Measurements from ENCODE around the gene MED12L.

Gene MED12L

DNA sequence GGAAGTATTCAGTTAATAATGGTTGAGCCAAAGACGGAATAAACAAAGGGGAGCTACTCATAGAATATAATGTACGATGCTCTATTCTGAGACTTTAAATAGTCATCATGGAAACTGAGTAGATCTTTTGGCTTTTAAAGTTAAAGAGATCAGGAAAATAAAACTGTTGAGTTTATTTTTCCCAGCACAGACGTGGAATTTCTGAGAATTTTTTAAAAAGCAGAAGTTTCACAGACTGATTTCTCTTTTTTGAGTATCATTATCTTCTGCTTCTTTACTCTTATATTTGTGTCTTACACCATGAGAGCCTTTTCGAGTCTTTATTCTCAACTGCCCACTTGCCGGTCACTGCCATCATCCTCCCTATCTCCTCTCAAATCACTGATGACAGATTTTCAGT, 179.7 kb downstream of the MED12L start:
- H3K4me3 ChIP-seq (replicated peaks; ENCODE audit: low read depth, low read length) = no peak overlapping the region
- DNase-seq (ENCODE audit: extremely low read depth, low read depth) = no peak
- TF ChIP-seq, protein P1, sequence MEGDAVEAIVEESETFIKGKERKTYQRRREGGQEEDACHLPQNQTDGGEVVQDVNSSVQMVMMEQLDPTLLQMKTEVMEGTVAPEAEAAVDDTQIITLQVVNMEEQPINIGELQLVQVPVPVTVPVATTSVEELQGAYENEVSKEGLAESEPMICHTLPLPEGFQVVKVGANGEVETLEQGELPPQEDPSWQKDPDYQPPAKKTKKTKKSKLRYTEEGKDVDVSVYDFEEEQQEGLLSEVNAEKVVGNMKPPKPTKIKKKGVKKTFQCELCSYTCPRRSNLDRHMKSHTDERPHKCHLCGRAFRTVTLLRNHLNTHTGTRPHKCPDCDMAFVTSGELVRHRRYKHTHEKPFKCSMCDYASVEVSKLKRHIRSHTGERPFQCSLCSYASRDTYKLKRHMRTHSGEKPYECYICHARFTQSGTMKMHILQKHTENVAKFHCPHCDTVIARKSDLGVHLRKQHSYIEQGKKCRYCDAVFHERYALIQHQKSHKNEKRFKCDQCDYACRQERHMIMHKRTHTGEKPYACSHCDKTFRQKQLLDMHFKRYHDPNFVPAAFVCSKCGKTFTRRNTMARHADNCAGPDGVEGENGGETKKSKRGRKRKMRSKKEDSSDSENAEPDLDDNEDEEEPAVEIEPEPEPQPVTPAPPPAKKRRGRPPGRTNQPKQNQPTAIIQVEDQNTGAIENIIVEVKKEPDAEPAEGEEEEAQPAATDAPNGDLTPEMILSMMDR (IDR thresholded peaks at IDR 0.05; ENCODE audit: low read depth, low read length, missing control alignments) = no peak

DNA sequence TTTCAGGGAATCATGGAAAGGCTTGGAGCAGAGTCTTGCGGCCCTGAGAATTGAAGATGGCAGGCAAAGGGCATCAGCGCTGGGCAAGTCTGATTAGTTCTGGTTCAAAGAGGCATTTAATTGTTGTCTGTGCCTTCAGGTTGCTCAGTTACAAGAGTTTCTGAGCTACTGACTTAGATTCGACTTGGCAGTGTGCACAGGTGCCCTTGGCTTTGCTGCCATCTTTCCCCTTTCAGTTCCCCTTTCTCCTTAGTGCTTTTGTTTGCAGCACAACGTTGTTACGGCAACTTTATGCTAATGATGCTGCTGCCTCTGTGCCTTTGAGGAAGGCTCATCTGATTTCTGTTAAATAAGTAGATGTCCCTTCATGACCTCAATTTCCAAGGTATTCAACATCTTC, 180.4 kb downstream of the MED12L start:
- no peak for DNase-seq (ENCODE audit: extremely low read depth, low read depth)
- H3K4me3 ChIP-seq (replicated peaks; ENCODE audit: low read depth, low read length) = no peak overlapping the region
- TF ChIP-seq, protein P1 (IDR thresholded peaks at IDR 0.05; ENCODE audit: low read depth, low read length, missing control alignments) = no peak

DNA sequence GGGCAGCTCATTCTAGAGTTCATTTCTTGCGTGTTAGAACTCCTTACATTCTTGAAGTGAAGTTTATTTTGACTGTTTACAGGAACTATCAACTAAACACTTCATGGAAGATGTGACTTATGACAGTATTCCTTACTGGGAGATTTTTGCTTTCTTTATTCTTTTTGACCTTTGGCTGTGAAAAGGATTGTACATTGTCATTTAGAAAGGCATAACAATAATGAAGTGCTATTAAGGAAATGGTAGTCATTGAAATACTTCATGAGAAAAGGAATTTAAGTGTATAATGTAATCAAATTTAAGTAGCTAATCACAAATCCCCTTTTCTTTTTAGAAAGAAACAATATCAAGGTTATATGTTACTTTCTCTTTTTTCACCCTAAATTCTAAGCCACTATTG, 181.6 kb downstream of the MED12L start:
- H3K4me3 ChIP-seq (replicated peaks; ENCODE audit: low read depth, low read length) = no peak overlapping the region
- TF ChIP-seq, protein P1 (IDR thresholded peaks at IDR 0.05; ENCODE audit: low read depth, low read length, missing control alignments) = no peak
- DNase-seq (ENCODE audit: extremely low read depth, low read depth) = no peak

DNA sequence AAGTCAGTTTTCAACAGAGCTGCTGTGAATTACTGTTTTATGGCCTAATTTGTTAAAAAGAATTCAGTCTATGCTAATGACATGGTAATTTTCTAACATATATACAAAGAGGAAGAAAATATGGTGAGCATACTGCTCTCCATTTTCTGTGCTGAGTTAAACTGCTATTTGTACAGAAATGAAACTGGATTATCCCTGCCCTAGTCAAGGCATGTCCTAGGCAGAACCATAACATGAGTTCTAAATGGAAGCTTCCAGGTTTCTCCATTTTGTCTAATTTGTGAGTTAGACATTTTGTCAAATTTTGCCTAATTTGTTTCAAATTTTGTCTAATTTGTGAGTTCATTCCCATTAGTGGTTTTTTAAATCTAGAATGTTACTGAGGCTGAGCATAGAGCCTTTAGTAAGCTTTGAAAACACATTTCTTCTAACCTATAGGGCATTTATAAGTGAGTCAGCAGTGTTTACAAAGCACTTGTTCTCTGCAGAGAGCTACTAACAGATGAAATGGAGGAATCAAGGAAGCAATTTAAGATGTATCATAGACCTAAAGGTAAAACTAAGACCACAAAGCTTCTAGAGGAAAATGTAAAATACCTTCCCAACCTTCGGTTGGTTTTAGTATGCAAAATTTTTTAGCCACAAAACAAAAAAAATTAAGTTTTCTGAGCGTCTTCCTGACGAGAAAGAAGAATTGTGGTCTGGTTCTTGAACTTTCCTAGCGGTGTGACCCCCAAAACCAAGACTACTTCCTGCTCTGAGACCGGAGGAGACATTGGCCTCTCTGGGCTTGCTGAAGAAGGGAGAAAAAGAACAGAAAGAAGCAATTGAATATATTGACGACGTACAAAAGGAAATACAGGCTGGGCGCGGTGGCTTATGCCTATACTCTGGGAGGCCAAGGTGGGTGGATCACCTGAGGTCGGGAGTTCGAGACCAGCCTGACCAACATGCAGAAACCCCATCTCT, 183.1 kb downstream of the MED12L start:
- H3K4me3 ChIP-seq (replicated peaks; ENCODE audit: low read depth, low read length) = no peak overlapping the region
- TF ChIP-seq, protein P1 (IDR thresholded peaks at IDR 0.05; ENCODE audit: low read depth, low read length, missing control alignments) = no peak
- DNase-seq (ENCODE audit: extremely low read depth, low read depth) = no peak

DNA sequence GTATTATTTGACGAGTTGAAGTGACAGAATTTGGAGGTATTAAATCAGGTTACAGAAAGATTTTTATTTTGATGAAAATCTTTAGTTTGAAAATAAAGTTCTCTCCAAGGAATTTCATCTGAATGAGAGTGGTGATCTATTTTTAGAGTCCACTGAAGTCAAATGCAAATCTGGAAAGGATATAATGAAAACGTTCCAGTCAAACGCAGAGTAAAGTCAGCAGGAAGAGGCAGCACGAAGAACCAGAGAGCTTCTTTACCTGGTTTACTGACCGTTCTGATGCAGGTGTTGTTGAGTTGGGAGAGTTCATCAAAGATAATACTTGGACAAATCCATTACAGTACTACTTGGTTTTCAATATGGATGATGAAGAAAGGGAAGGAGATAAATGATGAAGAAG, 184.2 kb downstream of the MED12L start:
- TF ChIP-seq, protein P1 (IDR thresholded peaks at IDR 0.05; ENCODE audit: low read depth, low read length, missing control alignments) = no peak
- no peak overlapping the region for H3K4me3 ChIP-seq (replicated peaks; ENCODE audit: low read depth, low read length)
- DNase-seq (ENCODE audit: extremely low read depth, low read depth) = no peak

DNA sequence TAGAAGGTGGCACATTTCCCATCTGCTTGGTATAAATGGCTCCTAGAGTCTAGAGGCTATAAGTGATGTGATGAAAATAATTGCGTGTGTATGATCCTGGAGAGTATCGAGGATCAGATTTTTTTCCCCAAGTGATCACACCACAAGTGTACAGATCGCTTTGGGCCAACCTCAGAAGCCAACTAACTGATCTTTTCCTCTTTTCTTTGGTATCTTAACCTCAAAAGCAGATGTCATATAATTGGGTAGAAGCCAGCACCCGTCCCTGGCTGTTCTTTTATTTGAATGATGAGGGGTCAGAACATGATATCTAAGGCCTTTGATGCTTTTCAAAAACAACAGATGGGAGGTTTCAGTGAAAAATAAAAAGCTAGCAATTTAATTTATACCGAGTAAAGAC, 189.6 kb downstream of the MED12L start:
- no peak for DNase-seq (ENCODE audit: extremely low read depth, low read depth)
- no peak overlapping the region for H3K4me3 ChIP-seq (replicated peaks; ENCODE audit: low read depth, low read length)

More for the DNA sequence above, 189.6 kb downstream of the MED12L start:
- TF ChIP-seq, protein P1 (IDR thresholded peaks at IDR 0.05; ENCODE audit: low read depth, low read length, missing control alignments) = no peak
